Stomach (tissue), 9 donors: ENCODE results near the gene GPLD1. TPM values are rescaled to one million over a fixed set of nuclear protein-coding genes. Genes with fewer than 3 reads are reported as not detected.

Experiments used
- DNase-seq, 2 donors: peaks; one replicate each; pipeline versions ENCODE4 v3.0.0 to v3.0.0-alpha.2; 2013 to 2019
- H3K27ac ChIP-seq, 5 donors: fragments of 200-600 bp in 4 of 5; sonication (generic) in 4 of 5; one replicate each; pipeline ENCODE4 v1.5.1; 2013 to 2019; ENCODE audit warnings: mild to moderate bottlenecking in 1 of 5, moderate library complexity in 1 of 5
- H3K27me3 ChIP-seq, 3 donors: fragments of 200-600 bp; sonication (generic); one replicate each; pipeline ENCODE4 v1.5.1; 2017 to 2019; ENCODE audit warnings: mixed run types in 1 of 3
- H3K36me3 ChIP-seq, 4 donors: fragments of 200-600 bp; sonication (generic); 1 replicate in 3 of 4; 2 replicates in 1 of 4; pipeline ENCODE4 v1.5.1; 2016 to 2019
- H3K4me1 ChIP-seq, 4 donors: fragments of 200-600 bp; sonication (generic); one replicate each; pipeline ENCODE4 v1.5.1; 2016 to 2019
- H3K4me3 ChIP-seq, 4 donors: fragments of 200-600 bp; sonication (generic) in 3 of 4; one replicate each; pipeline ENCODE4 v1.5.1; 2016 to 2019; ENCODE audit warnings: mild to moderate bottlenecking in 1 of 4
- H3K9me3 ChIP-seq, 4 donors: fragments of 200-600 bp; sonication (generic); one replicate each; pipeline ENCODE4 v1.5.1; 2016 to 2019
- CTCF ChIP-seq, 7 experiments: fragments of 450-650 bp in 4 of 7; fragments of 200-600 bp in 3 of 7; sonication (generic) in 3 of 7; IDR thresholded peaks; one replicate each; pipeline ENCODE4 v1.5.1; 2016 to 2019; ENCODE audit warnings: antibody characterized with exemption in 7 of 7, control low read depth in 2 of 7, mild to moderate bottlenecking in 1 of 7
- EP300 ChIP-seq: sonication (generic); formaldehyde crosslinking; IDR thresholded peaks from one replicate; pipeline ENCODE4 v1.6.1; 2017; ENCODE audit warnings: antibody characterized with exemption
- POLR2A ChIP-seq, 4 donors: fragments of 450-650 bp; IDR thresholded peaks; one replicate each; pipeline ENCODE4 v1.6.1; 2016; ENCODE audit warnings: antibody characterized with exemption in 4 of 4, control low read depth in 2 of 4, mild to moderate bottlenecking in 1 of 4, moderate library complexity in 1 of 4
- POLR2AphosphoS5 ChIP-seq, 3 donors: sonication (generic); formaldehyde crosslinking; IDR thresholded peaks; one replicate each; pipeline ENCODE4 v1.6.1; 2016; ENCODE audit warnings: antibody characterized with exemption in 3 of 3
- WGBS, 5 donors: extraction: QIAGEN DNeasy Blood & Tissue Kit in 3 of 5; methylation state at CpG; one replicate each; pipeline versions ENCODE4 v1.1.5 to v1.1.7; 2013 to 2018; 5-methylcytosine and 5-hydroxymethylcytosine counted together
- intact Hi-C: fragments of 100-400 bp; cut with DNase I; formaldehyde crosslinking; loops from one replicate; pipeline ENCODE4 v1.15.1; 2023; ENCODE audit warnings: low total_unique reads
- polyA plus RNA-seq, 3 donors: library from polyadenylated mRNA; stranded (reverse); fragments of 200-250 nt; gene quantifications; one replicate each; pipeline ENCODE4 v1.2.3, GENCODE V29; 2013
- total RNA-seq, 5 donors: library from RNA; depleted of rRNA; stranded (reverse); fragments of >200 nt; gene quantifications; one replicate each; pipeline versions ENCODE4 v1.1.0 to v1.2.3, GENCODE V29; 2014 to 2016
- donor health status: healthy with polysubstance abuse.
- donor health status: Bipolar disorder and iron deficiency.
- donor health status: healthy.

Gene GPLD1
- total and polyA plus RNA-seq, 8 donors = 0.18 to 2.8 (median 0.44) TPM; not detected in 2

DNA sequence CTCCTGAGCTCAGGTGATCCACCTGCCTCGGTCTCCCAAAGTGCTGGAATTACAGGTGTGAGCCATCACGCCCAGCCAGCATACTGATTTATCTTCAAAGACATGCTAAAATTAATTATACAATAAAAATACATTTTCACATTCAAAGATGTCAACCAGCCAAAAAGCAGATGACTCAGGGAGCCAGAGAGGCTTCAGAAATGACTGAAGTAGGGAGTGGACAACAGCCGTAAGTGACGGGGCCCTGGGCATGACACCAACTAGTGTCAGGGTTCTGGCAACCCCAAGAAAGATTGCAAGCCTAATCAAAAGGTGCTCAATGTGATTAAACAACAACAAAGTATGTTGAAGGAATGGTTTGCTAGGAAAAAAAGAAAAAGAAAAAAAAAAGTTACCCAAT lies 28.4 kb downstream of the GPLD1 start:
- no peaks in the 10 kb centered on the region for H3K27me3 ChIP-seq
- H3K27ac ChIP-seq = no peak overlapping the region
- peaks cover 0 to 23% (median 0%) of the 10 kb centered on the region in 4 donors for H3K36me3 ChIP-seq
- H3K9me3 ChIP-seq = no peaks in the 10 kb centered on the region
- intact Hi-C loops = no loop called here
- WGBS, 5 donors = 87 to 98% (median 93%) methylated on average over 4 of the region's 4 CpGs
- TF ChIP-seq POLR2AphosphoS5 (IDR thresholded peaks at IDR 0.05) = no peak
- TF ChIP-seq CTCF (IDR thresholded peaks at IDR 0.05) = no peak
- TF ChIP-seq EP300 = no peak
- no peak for TF ChIP-seq POLR2A (IDR thresholded peaks at IDR 0.05)
- no peak for DNase-seq
- H3K4me1 ChIP-seq = no peaks in the 10 kb centered on the region
- no peak overlapping the region for H3K4me3 ChIP-seq

- TF ChIP-seq CTCF (IDR thresholded peaks at IDR 0.05) = no peak
- Histone ChIP-seq H3K36me3 (peaks cover 0 to 26% (median 0%) of the 10 kb centered on the region in 4 donors), H3K4me1 (no peaks in the 10 kb centered on the region), H3K27me3 (no peaks in the 10 kb centered on the region), H3K27ac (no peak overlapping the region), H3K9me3 (no peaks in the 10 kb centered on the region), H3K4me3 (no peak overlapping the region)
- WGBS, 5 donors = 89 to 97% (median 93%) methylated on average over 2 of the region's 2 CpGs
- no peak for DNase-seq
- intact Hi-C loops = no loop called here
Observed at GRCh38 chr6:24458941-24459340, 30.4 kb downstream of the GPLD1 start.

GRCh38 chr6:24458134-24458533 lies 31.2 kb downstream of the GPLD1 start:
- Histone ChIP-seq H3K27me3 (no peaks in the 10 kb centered on the region), H3K4me1 (no peaks in the 10 kb centered on the region), H3K36me3 (peaks cover 0 to 26% (median 0%) of the 10 kb centered on the region in 4 donors), H3K4me3 (no peak overlapping the region), H3K27ac (no peak overlapping the region), H3K9me3 (no peaks in the 10 kb centered on the region)
- no peak for TF ChIP-seq POLR2A (IDR thresholded peaks at IDR 0.05)
- no peak for TF ChIP-seq EP300
- TF ChIP-seq POLR2AphosphoS5 (IDR thresholded peaks at IDR 0.05) = no peak
- TF ChIP-seq CTCF (IDR thresholded peaks at IDR 0.05) = no peak
- DNase-seq = no peak
- intact Hi-C loops = no loop called here
- WGBS, 5 donors = 51 to 76% (median 59%) methylated on average over 4 of the region's 4 CpGs

GRCh38 chr6:24455061-24455460 lies 34.3 kb downstream of the GPLD1 start:
- Histone ChIP-seq H3K9me3 (no peaks in the 10 kb centered on the region), H3K4me3 (no peak overlapping the region), H3K27ac (no peak overlapping the region), H3K27me3 (no peaks in the 10 kb centered on the region), H3K4me1 (no peaks in the 10 kb centered on the region), H3K36me3 (peaks cover 0 to 26% (median 0%) of the 10 kb centered on the region in 4 donors)
- WGBS, 5 donors = 89 to 94% (median 93%) methylated on average over 4 of the region's 4 CpGs
- DNase-seq = no peak
- intact Hi-C loops = no loop called here
- TF ChIP-seq POLR2AphosphoS5 (IDR thresholded peaks at IDR 0.05) (no peak), POLR2A (IDR thresholded peaks at IDR 0.05) (no peak), EP300 (no peak), CTCF (IDR thresholded peaks at IDR 0.05) (no peak)
